Muscle layer of colon (tissue), 2 donors: ENCODE measurements around the gene GABRB1.
"Not testable (repeated sequence)": the region's sequence is repeated elsewhere in the genome, so short reads cannot be mapped to it uniquely, and the experiment has no call there.

Experiments used
- H3K27ac ChIP-seq: one replicate; pipeline ENCODE4 v1.7.0; 2013; ENCODE audit warnings: low read depth, mild to moderate bottlenecking, low read length, moderate library complexity
- H3K27me3 ChIP-seq, 2 donors: one replicate each; pipeline ENCODE4 v1.7.0; 2013; ENCODE audit warnings: low read length in 2 of 2, mild to moderate bottlenecking in 2 of 2; ENCODE audit not compliant: insufficient read depth in 2 of 2, control insufficient read depth in 1 of 2
- H3K36me3 ChIP-seq: one replicate; pipeline ENCODE4 v1.7.0; 2013; ENCODE audit warnings: mild to moderate bottlenecking, low read length; ENCODE audit not compliant: insufficient read depth
- H3K4me1 ChIP-seq: one replicate; pipeline ENCODE4 v1.7.0; 2013; ENCODE audit warnings: mild to moderate bottlenecking, low read length; ENCODE audit not compliant: insufficient read depth
- H3K4me3 ChIP-seq, 2 donors: one replicate each; pipeline ENCODE4 v1.7.0; 2013; ENCODE audit warnings: low read length in 2 of 2, low read depth in 1 of 2, mild to moderate bottlenecking in 1 of 2, moderate library complexity in 1 of 2
- H3K9ac ChIP-seq: one replicate; pipeline ENCODE4 v1.7.0; 2013; ENCODE audit warnings: low read length
- H3K9me3 ChIP-seq: one replicate; pipeline ENCODE4 v1.7.0; 2013; ENCODE audit warnings: mild to moderate bottlenecking, low read length
- donor health status: abdominal sarcoma.
- donor health status: Adenocarcinoma of cecum.

The GABRB1 gene

GRCh38 chr4:47251348-47252135 lies 220.2 kb downstream of the GABRB1 start:
- Histone ChIP-seq H3K4me1 (no peaks in the 10 kb centered on the region), H3K36me3 (no peaks in the 10 kb centered on the region), H3K27ac (no peak overlapping the region), H3K4me3 (no peak overlapping the region), H3K27me3 (no peaks in the 10 kb centered on the region), H3K9ac (no peak overlapping the region), H3K9me3 (no peaks in the 10 kb centered on the region)

DNA sequence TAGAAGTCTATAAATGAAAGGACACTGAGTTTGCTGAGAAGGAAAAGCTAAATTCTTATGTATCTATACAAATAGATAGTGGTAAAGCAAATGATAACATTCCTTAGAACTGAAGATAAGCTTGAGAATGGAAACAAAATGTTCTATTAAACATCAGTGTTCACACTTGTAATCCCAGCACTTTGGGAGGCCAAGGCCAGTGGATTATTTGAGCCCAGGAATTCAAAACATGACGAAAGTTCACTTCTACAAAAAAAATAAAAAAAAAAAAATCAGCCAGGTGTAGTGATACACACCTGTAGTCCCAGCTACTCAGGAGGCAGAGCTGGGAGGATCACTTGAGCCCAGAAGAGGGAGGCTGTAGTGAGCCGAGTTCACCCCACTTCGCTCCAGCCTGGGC lies 232.4 kb downstream of the GABRB1 start:
- Histone ChIP-seq H3K9ac (no peak overlapping the region), H3K27me3 (no peaks in the 10 kb centered on the region), H3K27ac (no peak overlapping the region), H3K4me3 (no peak overlapping the region), H3K9me3 (no peaks in the 10 kb centered on the region), H3K4me1 (no peaks in the 10 kb centered on the region), H3K36me3 (no peaks in the 10 kb centered on the region)

- H3K27ac ChIP-seq, result no peak overlapping the region
- H3K27me3 ChIP-seq, result no peaks in the 10 kb centered on the region
- H3K9ac ChIP-seq, result no peak overlapping the region
- no peaks in the 10 kb centered on the region for H3K4me1 ChIP-seq
- H3K36me3 ChIP-seq, result no peaks in the 10 kb centered on the region
- H3K9me3 ChIP-seq, result no peaks in the 10 kb centered on the region
- no peak overlapping the region for H3K4me3 ChIP-seq
These were observed 239.0 kb downstream of the GABRB1 start for GRCh38 chr4:47270201-47270888.

GRCh38 chr4:47271291-47271690 lies 239.9 kb downstream of the GABRB1 start:
- Histone ChIP-seq H3K27me3 (no peaks in the 10 kb centered on the region), H3K4me3 (no peak overlapping the region), H3K9ac (no peak overlapping the region), H3K36me3 (no peaks in the 10 kb centered on the region), H3K9me3 (no peaks in the 10 kb centered on the region), H3K4me1 (no peaks in the 10 kb centered on the region), H3K27ac (no peak overlapping the region)

GRCh38 chr4:47274901-47275300 lies 243.5 kb downstream of the GABRB1 start:
- Histone ChIP-seq H3K4me1 (no peaks in the 10 kb centered on the region), H3K9ac (no peak overlapping the region), H3K36me3 (no peaks in the 10 kb centered on the region), H3K27me3 (no peaks in the 10 kb centered on the region), H3K4me3 (no peak overlapping the region), H3K9me3 (no peaks in the 10 kb centered on the region), H3K27ac (no peak overlapping the region)

- Histone ChIP-seq H3K4me1 (no peaks in the 10 kb centered on the region), H3K4me3 (no peak overlapping the region), H3K27me3 (no peaks in the 10 kb centered on the region), H3K36me3 (no peaks in the 10 kb centered on the region), H3K27ac (no peak overlapping the region), H3K9me3 (no peaks in the 10 kb centered on the region), H3K9ac (no peak overlapping the region)
These were observed 244.2 kb downstream of the GABRB1 start for GRCh38 chr4:47275595-47275994.

DNA sequence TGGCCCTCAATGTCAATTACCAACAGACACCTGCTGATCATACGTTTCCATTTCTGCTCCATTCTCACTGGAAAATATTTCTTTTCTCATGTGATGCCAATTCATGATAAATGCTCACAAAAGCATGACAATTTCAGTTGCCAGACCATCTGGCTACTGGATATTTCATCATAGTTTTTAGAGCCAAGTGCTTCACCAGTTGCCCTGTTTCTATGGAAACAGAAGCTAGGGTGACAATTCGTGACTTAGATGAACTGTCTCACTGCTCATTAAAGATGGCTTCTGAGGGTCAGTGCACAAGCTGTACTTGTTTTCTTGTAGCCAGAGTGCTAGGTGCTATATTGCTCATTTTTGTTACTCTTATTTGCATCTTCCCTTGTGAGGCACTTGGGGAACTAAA lies 247.3 kb downstream of the GABRB1 start:
- H3K36me3 ChIP-seq, result no peaks in the 10 kb centered on the region
- no peak overlapping the region for H3K27ac ChIP-seq
- H3K4me3 ChIP-seq, result no peak overlapping the region
- no peaks in the 10 kb centered on the region for H3K27me3 ChIP-seq
- no peak overlapping the region for H3K9ac ChIP-seq
- H3K9me3 ChIP-seq, result no peaks in the 10 kb centered on the region
- H3K4me1 ChIP-seq, result no peaks in the 10 kb centered on the region

GRCh38 chr4:47287735-47288134 lies 256.4 kb downstream of the GABRB1 start:
- Histone ChIP-seq H3K4me1 (no peaks in the 10 kb centered on the region), H3K9ac (no peak overlapping the region), H3K27ac (no peak overlapping the region), H3K27me3 (no peaks in the 10 kb centered on the region), H3K36me3 (no peaks in the 10 kb centered on the region), H3K9me3 (no peaks in the 10 kb centered on the region), H3K4me3 (no peak overlapping the region)

DNA sequence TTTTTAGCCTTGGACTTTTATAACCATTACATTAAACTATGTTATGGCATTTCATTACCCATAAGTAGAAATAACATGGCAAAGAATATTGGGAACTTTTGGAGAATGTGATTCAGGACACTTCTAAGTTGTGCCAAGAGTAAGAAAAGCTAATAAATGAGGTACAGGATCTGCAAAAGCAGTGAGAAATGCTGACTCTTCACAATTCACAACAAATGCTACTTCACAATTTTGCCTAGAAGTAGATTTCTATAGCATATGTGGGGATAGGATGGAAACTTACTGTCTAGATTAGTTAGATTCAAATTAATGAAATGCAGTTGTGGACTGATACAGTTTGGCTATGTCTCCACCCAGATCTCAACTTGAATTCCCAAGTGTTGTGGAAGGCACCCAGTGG lies 258.4 kb downstream of the GABRB1 start:
- Histone ChIP-seq H3K27me3 (no peaks in the 10 kb centered on the region), H3K9me3 (no peaks in the 10 kb centered on the region), H3K36me3 (no peaks in the 10 kb centered on the region), H3K4me3 (no peak overlapping the region), H3K4me1 (no peaks in the 10 kb centered on the region), H3K27ac (no peak overlapping the region), H3K9ac (no peak overlapping the region)

GRCh38 chr4:47290873-47291272 lies 259.5 kb downstream of the GABRB1 start:
- H3K27ac ChIP-seq, H3K4me1 ChIP-seq, H3K9me3 ChIP-seq, H3K27me3 ChIP-seq, H3K9ac ChIP-seq, H3K36me3 ChIP-seq, H3K4me3 ChIP-seq: not testable (repeated sequence)

DNA sequence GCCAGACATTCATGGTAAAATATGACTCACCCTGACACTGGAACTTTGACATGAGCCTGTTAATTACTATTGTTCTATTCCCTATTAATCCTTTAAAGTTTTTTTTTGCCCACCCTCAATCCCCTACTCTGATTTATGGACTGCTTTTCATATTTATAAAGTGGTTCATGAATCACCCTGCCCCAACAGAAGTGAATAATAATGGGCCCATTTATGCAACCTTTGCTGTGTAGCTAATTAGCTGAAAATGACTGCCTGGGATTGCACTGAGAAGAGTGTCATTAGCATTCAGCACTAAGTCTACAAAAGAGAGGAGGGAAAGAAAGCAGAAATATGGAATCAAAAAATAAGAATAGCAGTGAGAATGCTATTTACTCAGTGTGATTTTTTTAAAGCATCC lies 277.8 kb downstream of the GABRB1 start:
- no peak overlapping the region for H3K4me3 ChIP-seq
- no peak overlapping the region for H3K27ac ChIP-seq
- H3K27me3 ChIP-seq, result no peaks in the 10 kb centered on the region
- H3K9me3 ChIP-seq, result no peaks in the 10 kb centered on the region
- no peak overlapping the region for H3K9ac ChIP-seq
- H3K4me1 ChIP-seq, result no peaks in the 10 kb centered on the region
- H3K36me3 ChIP-seq, result no peaks in the 10 kb centered on the region

- H3K9ac ChIP-seq, result no peak overlapping the region
- no peaks in the 10 kb centered on the region for H3K27me3 ChIP-seq
- no peak overlapping the region for H3K27ac ChIP-seq
- no peaks in the 10 kb centered on the region for H3K36me3 ChIP-seq
- H3K4me3 ChIP-seq, result no peak overlapping the region
- no peaks in the 10 kb centered on the region for H3K4me1 ChIP-seq
- no peaks in the 10 kb centered on the region for H3K9me3 ChIP-seq
These were observed 280.8 kb downstream of the GABRB1 start for GRCh38 chr4:47312170-47312569.
